MCF 10A (cell line): ENCODE measurements around the gene SPATA2L. TPM values are rescaled to one million over a fixed set of nuclear protein-coding genes. Genes with fewer than 3 reads are reported as not detected.

Source experiments
- BruUV-seq: library from RNA; stranded (reverse); fragments of 400-500 nt; replicated peaks from 2 replicates; lab custom pipeline; 2021; lab: Mats Ljungman, UMichigan
- CTCF ChIA-PET: fragments of 300-600 bp; sonication (Branson Sonifier 250); formaldehyde crosslinking; extraction: SDS; loops from one replicate; lab custom pipeline; 2021; ENCODE audit warnings: antibody characterized with exemption, inconsistent platforms; lab: Yijun Ruan, JAX
- POLR2A ChIA-PET: fragments of 300-600, 350-650 bp; sonication (Branson Sonifier 250); formaldehyde crosslinking; extraction: SDS; loops from one replicate; lab custom pipeline; 2020; ENCODE audit warnings: antibody characterized with exemption, inconsistent platforms; lab: Yijun Ruan, JAX
- DNase-seq: peaks from one replicate; pipeline ENCODE4 v3.0.0-alpha.2; 2018; ENCODE audit not compliant: unreplicated experiment
- H3K27ac Mint-ChIP-seq: one replicate; pipeline ENCODE4 v1.8.0; 2022; ENCODE audit warnings: mild to moderate bottlenecking, low read depth, mixed read lengths; ENCODE audit not compliant: unreplicated experiment
- H3K27me3 Mint-ChIP-seq: one replicate; pipeline ENCODE4 v1.8.0; 2022; ENCODE audit warnings: mixed read lengths; ENCODE audit not compliant: insufficient read depth, unreplicated experiment
- H3K36me3 Mint-ChIP-seq: one replicate; pipeline ENCODE4 v1.8.0; 2022; ENCODE audit warnings: mild to moderate bottlenecking, moderate library complexity, mixed read lengths; ENCODE audit not compliant: insufficient read depth, unreplicated experiment
- H3K4me1 Mint-ChIP-seq: one replicate; pipeline ENCODE4 v1.8.0; 2022; ENCODE audit warnings: mixed read lengths; ENCODE audit not compliant: insufficient read depth, unreplicated experiment
- H3K4me3 Mint-ChIP-seq: one replicate; pipeline ENCODE4 v1.8.0; 2022; ENCODE audit warnings: mild to moderate bottlenecking, moderate library complexity, mixed read lengths; ENCODE audit not compliant: unreplicated experiment
- H3K9me3 Mint-ChIP-seq: one replicate; pipeline ENCODE4 v1.8.0; 2022; ENCODE audit warnings: mixed read lengths; ENCODE audit not compliant: unreplicated experiment
- intact Hi-C: fragments of 100-400 bp; cut with micrococcal nuclease; formaldehyde crosslinking; loops from 2 replicates; pipeline ENCODE4 v1.14.1; 2022
- total RNA-seq: library from RNA; stranded (reverse); gene quantifications from 2 replicates; pipeline ENCODE4 v1.2.3, GENCODE V29; 2022
- TF ChIP-seq, protein P1 (sequence below): fragments of 200-600 bp; IDR thresholded peaks from one replicate; pipeline ENCODE4 v1.8.0; 2022; ENCODE audit warnings: antibody characterized with exemption, mild to moderate bottlenecking; ENCODE audit not compliant: unreplicated experiment

Gene SPATA2L
- total RNA-seq, 1 experiment from 2014 or later, result 12.5 TPM

DNA sequence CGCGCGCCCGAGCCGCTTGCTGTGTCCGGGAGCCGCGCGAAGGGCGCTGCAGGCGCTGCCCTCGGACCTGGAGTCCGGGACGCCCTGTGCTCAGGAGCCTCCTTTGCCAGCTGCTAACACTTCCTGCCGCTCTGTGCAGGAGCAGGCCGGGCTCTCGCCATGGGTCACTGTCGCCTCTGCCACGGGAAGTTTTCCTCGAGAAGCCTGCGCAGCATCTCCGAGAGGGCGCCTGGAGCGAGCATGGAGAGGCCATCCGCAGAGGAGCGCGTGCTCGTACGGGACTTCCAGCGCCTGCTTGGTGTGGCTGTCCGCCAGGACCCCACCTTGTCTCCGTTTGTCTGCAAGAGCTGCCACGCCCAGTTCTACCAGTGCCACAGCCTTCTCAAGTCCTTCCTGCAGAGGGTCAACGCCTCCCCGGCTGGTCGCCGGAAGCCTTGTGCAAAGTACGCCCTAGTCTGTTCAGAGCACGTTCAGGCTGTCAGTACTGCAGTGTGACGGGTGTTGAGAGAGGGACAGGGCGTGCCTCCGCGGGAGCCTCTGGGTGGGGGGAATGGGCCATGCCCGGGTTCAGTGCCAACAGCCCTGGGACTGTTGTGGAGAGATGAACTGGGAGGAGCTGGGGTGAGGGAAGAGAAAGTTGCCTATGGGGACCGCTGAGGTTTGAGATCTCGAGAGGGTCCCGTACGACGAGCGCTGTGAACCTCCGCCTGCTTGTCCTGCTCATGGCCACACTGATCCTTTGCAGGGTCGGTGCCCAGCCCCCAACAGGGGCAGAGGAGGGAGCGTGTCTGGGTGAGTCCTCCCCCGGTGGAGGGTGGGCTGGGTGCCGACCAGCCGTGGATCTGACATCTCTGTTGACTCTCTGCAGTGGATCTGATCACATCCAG is 21.1 kb upstream of the SPATA2L start:
- H3K36me3 Mint-ChIP-seq, result peaks cover 76% of the 10 kb centered on the region
- H3K4me3 Mint-ChIP-seq, result peak overlapping the region; percentile 82
- POLR2A ChIA-PET, result interaction anchor here (0.8 to 2.0 kb wide), 12 partner anchors 10 to 138 kb away, joined by 3 to 11 read pairs (median 4); no protein-coding TSS in a partner anchor
- intact Hi-C loops, result no loop called here
- no peaks in the 10 kb centered on the region for H3K9me3 Mint-ChIP-seq
- TSS peak; percentile 8 for BruUV-seq
- peaks cover 23% of the 10 kb centered on the region for H3K4me1 Mint-ChIP-seq
- peak overlapping the region; percentile 60 for H3K27ac Mint-ChIP-seq
- CTCF ChIA-PET, result interaction anchor here (0.5 to 1.0 kb wide), 6 partner anchors 17 to 433 kb away, joined by 3 to 5 read pairs (median 4); no protein-coding TSS in a partner anchor
- peak; percentile 86 for DNase-seq
- H3K27me3 Mint-ChIP-seq, result no peaks in the 10 kb centered on the region
- TF ChIP-seq, protein P1, sequence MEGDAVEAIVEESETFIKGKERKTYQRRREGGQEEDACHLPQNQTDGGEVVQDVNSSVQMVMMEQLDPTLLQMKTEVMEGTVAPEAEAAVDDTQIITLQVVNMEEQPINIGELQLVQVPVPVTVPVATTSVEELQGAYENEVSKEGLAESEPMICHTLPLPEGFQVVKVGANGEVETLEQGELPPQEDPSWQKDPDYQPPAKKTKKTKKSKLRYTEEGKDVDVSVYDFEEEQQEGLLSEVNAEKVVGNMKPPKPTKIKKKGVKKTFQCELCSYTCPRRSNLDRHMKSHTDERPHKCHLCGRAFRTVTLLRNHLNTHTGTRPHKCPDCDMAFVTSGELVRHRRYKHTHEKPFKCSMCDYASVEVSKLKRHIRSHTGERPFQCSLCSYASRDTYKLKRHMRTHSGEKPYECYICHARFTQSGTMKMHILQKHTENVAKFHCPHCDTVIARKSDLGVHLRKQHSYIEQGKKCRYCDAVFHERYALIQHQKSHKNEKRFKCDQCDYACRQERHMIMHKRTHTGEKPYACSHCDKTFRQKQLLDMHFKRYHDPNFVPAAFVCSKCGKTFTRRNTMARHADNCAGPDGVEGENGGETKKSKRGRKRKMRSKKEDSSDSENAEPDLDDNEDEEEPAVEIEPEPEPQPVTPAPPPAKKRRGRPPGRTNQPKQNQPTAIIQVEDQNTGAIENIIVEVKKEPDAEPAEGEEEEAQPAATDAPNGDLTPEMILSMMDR, result no peak

DNA sequence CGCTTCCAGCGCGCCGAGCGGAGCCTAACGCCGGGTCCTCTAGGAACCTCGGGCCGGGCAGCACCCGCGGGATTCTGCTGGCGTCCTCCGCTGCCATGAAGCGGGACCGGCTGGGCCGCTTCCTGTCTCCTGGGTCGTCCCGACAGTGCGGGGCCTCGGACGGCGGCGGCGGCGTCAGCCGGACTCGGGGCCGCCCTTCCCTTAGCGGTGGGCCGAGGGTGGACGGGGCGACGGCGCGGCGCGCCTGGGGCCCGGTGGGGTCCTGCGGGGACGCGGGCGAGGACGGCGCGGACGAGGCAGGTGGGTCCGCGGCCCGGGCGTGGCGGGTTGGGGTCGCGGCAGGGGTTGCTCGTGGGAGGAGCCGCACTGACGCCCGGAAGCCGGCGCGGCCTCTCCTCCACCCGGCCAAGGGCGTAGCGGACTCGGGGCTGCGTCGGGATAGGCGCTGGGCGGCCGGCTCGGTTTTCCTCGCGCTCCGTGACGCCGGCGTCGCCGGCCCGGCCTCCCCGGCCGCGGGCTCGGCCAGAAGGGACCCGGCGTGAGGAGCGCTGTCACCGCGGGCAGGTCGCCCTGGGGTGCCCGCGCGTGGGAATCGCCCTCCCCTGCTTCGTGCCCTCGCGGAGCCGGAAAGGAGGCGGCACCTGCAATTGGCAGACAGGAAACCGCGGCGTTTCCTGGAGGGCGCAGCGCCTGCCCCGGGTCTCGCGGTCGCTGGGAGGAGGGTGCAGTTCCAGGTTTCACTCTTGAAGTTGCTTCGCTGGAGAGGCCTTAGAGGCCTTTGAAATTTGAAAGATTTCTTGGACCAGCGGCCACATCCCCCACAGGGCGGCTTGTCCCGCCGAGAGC is 20.3 kb upstream of the SPATA2L start:
- H3K9me3 Mint-ChIP-seq, result no peaks in the 10 kb centered on the region
- no TSS peak for BruUV-seq
- H3K27me3 Mint-ChIP-seq, result no peaks in the 10 kb centered on the region
- peaks cover 25% of the 10 kb centered on the region for H3K4me1 Mint-ChIP-seq
- intact Hi-C loops, result loop anchor here (1.0 kb wide), 1 partner anchor 21 kb away; no protein-coding TSS in a partner anchor
- H3K4me3 Mint-ChIP-seq, result peak overlapping the region; percentile 82
- H3K36me3 Mint-ChIP-seq, result peaks cover 72% of the 10 kb centered on the region
- DNase-seq, result peak; percentile 57
- POLR2A ChIA-PET, result interaction anchor here (0.9 to 2.0 kb wide), 9 partner anchors 9 to 139 kb away, joined by 3 to 11 read pairs (median 4); no protein-coding TSS in a partner anchor
- TF ChIP-seq, protein P1, result no peak
- CTCF ChIA-PET, result interaction anchor here (0.6 kb wide), 1 partner anchor 81 kb away, joined by 3 read pairs; no protein-coding TSS in a partner anchor
- peak overlapping the region; percentile 60 for H3K27ac Mint-ChIP-seq

DNA sequence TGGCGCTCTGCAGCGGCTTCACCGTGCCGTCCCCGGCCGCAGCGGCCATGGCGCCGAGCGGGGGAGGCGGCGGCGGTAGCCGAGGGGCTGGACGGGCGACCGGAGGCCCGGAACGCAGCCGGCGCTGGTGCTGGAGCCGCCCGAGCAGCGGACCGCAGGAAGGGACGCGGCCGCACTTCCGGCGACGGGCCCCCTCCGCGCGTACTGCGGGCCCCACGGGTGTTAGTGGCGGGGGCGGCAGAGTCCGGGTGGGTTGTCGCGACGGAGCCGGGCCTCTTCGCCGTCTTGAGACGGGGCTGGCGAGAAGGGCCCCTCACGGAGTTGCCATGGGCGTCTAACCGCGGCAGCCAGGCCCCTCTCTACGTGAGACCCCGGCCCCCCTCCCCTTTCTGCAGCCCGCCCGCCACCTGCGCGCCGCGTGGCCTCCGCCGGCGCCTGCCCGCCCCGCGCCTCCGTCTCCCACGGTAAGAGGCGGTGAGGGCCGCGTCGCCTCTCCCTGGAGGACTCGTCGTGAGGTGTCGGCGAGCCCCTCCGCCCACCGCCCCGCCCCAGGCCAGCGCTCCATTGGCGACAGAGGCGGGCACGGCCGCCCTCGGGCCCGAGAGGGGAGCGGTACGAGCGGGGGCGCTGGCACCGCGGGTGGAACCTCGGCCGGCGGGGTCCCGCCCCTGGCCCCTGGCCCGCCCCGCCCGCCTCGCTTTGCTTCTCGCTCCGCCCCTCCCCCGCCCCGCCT is 19.5 kb upstream of the SPATA2L start, which contains the start of the genes VPS9D1 and ZNF276:
TSS of gene VPS9D1 (minus strand) at position 86 of the 733 bp plus-strand sequence. CDS start at position 49, 37 bp downstream.
TSS of gene ZNF276 (plus strand) at position 725 of the 733 bp plus-strand sequence. CDS start 104 bp downstream, outside the sequence.
- CTCF ChIA-PET, result interaction anchor here (0.6 to 1.0 kb wide), 2 partner anchors 21 to 139 kb away, joined by 3 to 4 read pairs; no protein-coding TSS in a partner anchor

More for the DNA sequence above, 19.5 kb upstream of the SPATA2L start, which contains the start of the genes VPS9D1 and ZNF276:
- Mint-ChIP-seq H3K27ac (peak within 1 kb of the TSS; percentile 71), H3K4me1 (peaks cover 25% of the 10 kb centered on the region), H3K27me3 (no peaks in the 10 kb centered on the region), H3K4me3 (peak within 1 kb of the TSS; percentile 82), H3K9me3 (no peaks in the 10 kb centered on the region), H3K36me3 (peaks cover 65% of the 10 kb centered on the region)
- intact Hi-C loops, result loop anchor here (1.0 kb wide), 1 partner anchor 21 kb away; no protein-coding TSS in a partner anchor
- DNase-seq, result peak; percentile 83
- TF ChIP-seq, protein P1, result no peak
- no TSS peak for BruUV-seq
- POLR2A ChIA-PET, result interaction anchor here (0.7 to 4.5 kb wide), 11 partner anchors 9 to 1053 kb away, joined by 3 to 46 read pairs (median 4); partner anchors contain the start of genes CDK10, SPATA2L and TCF25
